D721Med (cell line): Measurements from ENCODE around the gene SOX30.

Experiments
- DNase-seq: peaks from one replicate; pipeline ENCODE4 v3.0.0; 2011; ENCODE audit warnings: low spot score; ENCODE audit not compliant: insufficient read length
- FAIRE-seq: peaks from 2 replicates; lab custom pipeline; 2011; peaks lifted over from hg19 to GRCh38; lab: Jason Lieb, UNC
- TF ChIP-seq, protein P1 (sequence below): IDR thresholded peaks from 2 replicates; pipeline ENCODE4 v1.5.1; 2012; ENCODE audit warnings: mild to moderate bottlenecking, control low read depth; ENCODE audit not compliant: insufficient read depth; ENCODE audit errors: missing control alignments

The SOX30 gene

GRCh38 chr5:157612581-157612980, 39.7 kb downstream of the SOX30 start:
- TF ChIP-seq, protein P1, sequence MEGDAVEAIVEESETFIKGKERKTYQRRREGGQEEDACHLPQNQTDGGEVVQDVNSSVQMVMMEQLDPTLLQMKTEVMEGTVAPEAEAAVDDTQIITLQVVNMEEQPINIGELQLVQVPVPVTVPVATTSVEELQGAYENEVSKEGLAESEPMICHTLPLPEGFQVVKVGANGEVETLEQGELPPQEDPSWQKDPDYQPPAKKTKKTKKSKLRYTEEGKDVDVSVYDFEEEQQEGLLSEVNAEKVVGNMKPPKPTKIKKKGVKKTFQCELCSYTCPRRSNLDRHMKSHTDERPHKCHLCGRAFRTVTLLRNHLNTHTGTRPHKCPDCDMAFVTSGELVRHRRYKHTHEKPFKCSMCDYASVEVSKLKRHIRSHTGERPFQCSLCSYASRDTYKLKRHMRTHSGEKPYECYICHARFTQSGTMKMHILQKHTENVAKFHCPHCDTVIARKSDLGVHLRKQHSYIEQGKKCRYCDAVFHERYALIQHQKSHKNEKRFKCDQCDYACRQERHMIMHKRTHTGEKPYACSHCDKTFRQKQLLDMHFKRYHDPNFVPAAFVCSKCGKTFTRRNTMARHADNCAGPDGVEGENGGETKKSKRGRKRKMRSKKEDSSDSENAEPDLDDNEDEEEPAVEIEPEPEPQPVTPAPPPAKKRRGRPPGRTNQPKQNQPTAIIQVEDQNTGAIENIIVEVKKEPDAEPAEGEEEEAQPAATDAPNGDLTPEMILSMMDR, result no peak
- no peak for DNase-seq
- FAIRE-seq, result no peak

GRCh38 chr5:157611571-157612476, 40.4 kb downstream of the SOX30 start:
- DNase-seq (no peak), FAIRE-seq (no peak)
- TF ChIP-seq, protein P1, result no peak

DNA sequence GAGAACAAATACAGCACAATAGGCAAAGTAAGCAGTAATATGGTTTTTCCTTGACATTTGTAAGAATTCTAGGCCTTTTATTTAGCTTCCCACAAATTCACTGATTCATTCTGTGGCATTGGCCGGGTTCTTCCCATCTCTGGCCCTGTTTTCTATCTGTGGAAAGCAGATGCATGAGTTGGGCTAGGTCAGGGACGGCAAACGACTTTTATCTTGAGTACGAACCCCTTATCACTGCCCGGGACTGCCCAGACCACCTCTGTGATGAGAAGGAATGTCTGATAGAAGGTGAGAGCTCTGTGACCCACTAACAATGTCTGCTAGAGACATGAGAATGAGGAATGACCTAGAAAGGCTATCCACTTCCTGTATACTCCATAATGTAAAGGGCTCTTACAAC, 41.2 kb downstream of the SOX30 start:
- no peak for DNase-seq
- TF ChIP-seq, protein P1, result no peak
- no peak for FAIRE-seq

GRCh38 chr5:157608972-157609565, 43.2 kb downstream of the SOX30 start:
- FAIRE-seq, result no peak
- TF ChIP-seq, protein P1, result no peak
- DNase-seq, result no peak

- DNase-seq (no peak), FAIRE-seq (no peak)
- TF ChIP-seq, protein P1, result no peak
Observed at GRCh38 chr5:157607371-157608161, 44.7 kb downstream of the SOX30 start.

DNA sequence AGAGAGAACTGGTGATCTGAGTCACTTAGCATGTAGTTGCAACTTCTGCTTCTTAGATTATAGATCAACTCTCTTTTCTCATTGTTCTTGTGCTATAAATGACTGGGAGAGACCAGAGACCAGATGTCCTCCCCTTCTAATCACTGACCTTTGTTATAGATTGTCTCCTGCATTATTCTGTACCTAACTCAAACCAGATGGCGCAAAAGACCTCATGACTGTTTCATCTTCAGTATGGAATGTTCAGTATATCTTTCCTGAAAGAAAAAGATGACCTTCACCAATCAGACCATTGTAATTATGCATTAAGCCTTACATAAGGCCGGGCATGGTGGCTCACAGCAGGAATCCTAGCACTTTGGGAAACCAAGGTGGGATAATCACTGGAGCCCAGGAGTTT, 46.2 kb downstream of the SOX30 start:
- FAIRE-seq, result no peak
- TF ChIP-seq, protein P1, result no peak
- DNase-seq, result no peak
